Fibroblast of gingiva (primary cell): ENCODE measurements around the gene PIR.

ENCODE experiments used
- DNase-seq: peaks from one replicate; pipeline ENCODE4 v3.0.0-alpha.2; 2011; ENCODE audit warnings: low read depth

Gene PIR

GRCh38 chrX:15493118-15493962, at the start of gene PIR:
Gene PIR (minus strand): TSS chrX:15493333. CDS start chrX:15491257, 2,076 bp downstream.
- peak; percentile 82 for DNase-seq

- no peak for DNase-seq
These were observed 37.2 kb upstream of the PIR start for GRCh38 chrX:15530318-15530717.

- DNase-seq = no peak
These were observed 36.0 kb upstream of the PIR start for GRCh38 chrX:15529165-15529564.

- DNase-seq = no peak
These were observed 32.7 kb upstream of the PIR start for GRCh38 chrX:15525664-15526416.

GRCh38 chrX:15524417-15524816, 31.3 kb upstream of the PIR start:
- DNase-seq = no peak

- DNase-seq = no peak
These were observed 30.0 kb upstream of the PIR start for GRCh38 chrX:15523088-15523487.

GRCh38 chrX:15522464-15522863, 29.3 kb upstream of the PIR start:
- no peak for DNase-seq

- no peak for DNase-seq
These were observed 22.8 kb upstream of the PIR start for GRCh38 chrX:15515931-15516330.

- no peak for DNase-seq
These were observed 21.1 kb upstream of the PIR start for GRCh38 chrX:15514279-15514678.

GRCh38 chrX:15512401-15512965, 19.4 kb upstream of the PIR start:
- no peak for DNase-seq

GRCh38 chrX:15511563-15511962, 18.4 kb upstream of the PIR start:
- no peak for DNase-seq

- no peak for DNase-seq
These were observed 16.7 kb upstream of the PIR start for GRCh38 chrX:15509845-15510244.

GRCh38 chrX:15507005-15507404, 13.9 kb upstream of the PIR start:
- DNase-seq = no peak

- DNase-seq = no peak
These were observed 12.0 kb upstream of the PIR start for GRCh38 chrX:15505101-15505500.

- DNase-seq = no peak
These were observed 11.5 kb upstream of the PIR start for GRCh38 chrX:15504661-15505060.

GRCh38 chrX:15501506-15501905, 8.4 kb upstream of the PIR start:
- no peak for DNase-seq

GRCh38 chrX:15500497-15500966, 7.4 kb upstream of the PIR start, which contains the start of gene BMX:
Gene BMX (plus strand): TSS chrX:15500807. CDS start chrX:15508354, 7,547 bp downstream.
- DNase-seq = no peak

- DNase-seq = peak; percentile 14
These were observed 6.8 kb upstream of the PIR start for GRCh38 chrX:15499976-15500375.

- no peak for DNase-seq
These were observed 5.6 kb upstream of the PIR start for GRCh38 chrX:15498741-15499140.

GRCh38 chrX:15497865-15498264, 4.7 kb upstream of the PIR start:
- DNase-seq = peak; percentile 1

- DNase-seq = no peak
These were observed 3.7 kb upstream of the PIR start for GRCh38 chrX:15496824-15497223.

GRCh38 chrX:15495801-15496200, 2.7 kb upstream of the PIR start:
- DNase-seq = no peak

GRCh38 chrX:15492469-15492868, 664 bp downstream of the PIR start:
- peak; percentile 1 for DNase-seq
